HepG2 (cell line): ENCODE measurements around the gene SEPHS1. TPM values are rescaled to one million over a fixed set of nuclear protein-coding genes. Genes with fewer than 3 reads are reported as not detected.
A peak's percentile ranks its signal among the peaks of the same experiment; 100 is the strongest.

Experiments
- ATAC-seq: fragments of 200-7000 bp; cut with Tn5 transposase; 3 replicates; pipeline ENCODE4 v1.9.1; 2020; ENCODE audit warnings: mild to moderate bottlenecking, moderate library complexity
- BruUV-seq: library from RNA; stranded (reverse); fragments of 400-500 nt; replicated peaks from 2 replicates; lab custom pipeline; 2021; lab: Mats Ljungman, UMichigan
- CTCF ChIA-PET: fragments of 300-600 bp; formaldehyde crosslinking; extraction: SDS; loops from one replicate; lab custom pipeline; 2021; ENCODE audit warnings: low total read pairs, inconsistent platforms, low intra/inter-chr PET ratio; lab: Yijun Ruan, JAX
- POLR2A ChIA-PET: fragments of 350-600 bp; sonication (Branson Sonifier 250); formaldehyde crosslinking; loops from one replicate; lab custom pipeline; 2020; ENCODE audit warnings: antibody characterized with exemption, inconsistent platforms; lab: Yijun Ruan, JAX
- DNase-seq: peaks from one replicate; pipeline ENCODE4 v3.0.0-alpha.2; 2015; ENCODE audit warnings: low spot score
- FAIRE-seq: peaks from 3 replicates; lab custom pipeline; 2011; peaks lifted over from hg19 to GRCh38; lab: Jason Lieb, UNC
- H2AFZ ChIP-seq: one replicate; pipeline ENCODE4 v1.6.1; 2011; ENCODE audit warnings: low read length, inconsistent platforms
- H3K27ac ChIP-seq: fragments of 300-600 bp; 3 replicates; pipeline ENCODE4 v1.8.0; 2011; ENCODE audit warnings: mixed run types, mild to moderate bottlenecking, mixed read lengths, low read length, inconsistent platforms; ENCODE audit not compliant: insufficient read depth; ENCODE audit errors: extremely low read length
- H3K27me3 ChIP-seq, 2 experiments: fragments of 200-600 bp in 1 of 2; 2 replicates in 1 of 2; 3 replicates in 1 of 2; pipeline versions ENCODE4 v1.6.0 to v1.8.0; 2011; ENCODE audit warnings: low read length in 2 of 2, mild to moderate bottlenecking in 2 of 2, moderate library complexity in 2 of 2, inconsistent platforms in 1 of 2; ENCODE audit not compliant: insufficient read depth in 2 of 2, control insufficient read depth in 1 of 2
- H3K36me3 ChIP-seq, 2 experiments: fragments of 200-600 bp in 1 of 2; replicated peaks in 1 of 2; 2 replicates in 1 of 2; 3 replicates in 1 of 2; pipeline versions ENCODE4 v1.5.1 to v1.8.0; 2011; ENCODE audit warnings: low read length in 2 of 2, inconsistent platforms in 1 of 2; ENCODE audit not compliant: insufficient read depth in 2 of 2, control insufficient read depth in 1 of 2
- H3K4me1 ChIP-seq: 2 replicates; pipeline ENCODE4 v1.5.1; 2012; ENCODE audit warnings: low read length, inconsistent platforms; ENCODE audit not compliant: insufficient read depth
- H3K4me2 ChIP-seq: 2 replicates; pipeline ENCODE4 v1.6.0; 2011; ENCODE audit warnings: low read depth, low read length, inconsistent platforms
- H3K4me3 ChIP-seq, 3 experiments: fragments of 200-600 bp in 1 of 3; sonication (generic), shearing (Covaris generic) in 1 of 3; replicated peaks in 1 of 3; 2 replicates each; pipeline ENCODE4 v1.5.1; 2011 to 2016; ENCODE audit warnings: low read length in 3 of 3, inconsistent platforms in 2 of 3, low read depth in 2 of 3, mild to moderate bottlenecking in 2 of 3, control low read depth in 1 of 3, mixed read lengths in 1 of 3; ENCODE audit not compliant: insufficient read depth in 1 of 3
- H3K79me2 ChIP-seq: one replicate; pipeline ENCODE4 v1.6.1; 2011; ENCODE audit warnings: low read length, inconsistent platforms; ENCODE audit not compliant: insufficient read depth
- H3K9ac ChIP-seq: 2 replicates; pipeline ENCODE4 v1.6.0; 2011; ENCODE audit warnings: mild to moderate bottlenecking, low read depth, low read length, inconsistent platforms; ENCODE audit not compliant: insufficient read depth
- H3K9me3 ChIP-seq: 2 replicates; pipeline ENCODE4 v1.5.1; 2012; ENCODE audit warnings: mild to moderate bottlenecking, low read length
- H4K20me1 ChIP-seq: 2 replicates; pipeline ENCODE4 v1.6.0; 2011; ENCODE audit warnings: inconsistent platforms, mild to moderate bottlenecking, low read length, moderate library complexity; ENCODE audit not compliant: insufficient read depth
- ARNT2 ChIP-seq: sonication (generic); formaldehyde crosslinking; IDR thresholded peaks from 2 replicates; pipeline ENCODE4 v1.8.0; 2022; ENCODE audit warnings: mild to moderate bottlenecking, low read depth, missing genetic modification reagents, moderate library complexity
- GATAD1 ChIP-seq: IDR thresholded peaks from 2 replicates; pipeline ENCODE4 v1.6.1; 2016; ENCODE audit warnings: missing genetic modification reagents, missing compliant biosample characterization
- HMGXB3 ChIP-seq: sonication (generic); formaldehyde crosslinking; IDR thresholded peaks from 2 replicates; pipeline ENCODE4 v1.4.0; 2020; ENCODE audit warnings: missing genetic modification reagents, borderline replicate concordance
- NR3C1 ChIP-seq: sonication (generic); formaldehyde crosslinking; IDR thresholded peaks from 2 replicates; pipeline ENCODE4 v1.4.0; 2020; ENCODE audit warnings: missing genetic modification reagents
- PRDM4 ChIP-seq: sonication (generic); formaldehyde crosslinking; IDR thresholded peaks from 2 replicates; pipeline ENCODE4 v1.9.0; 2021; ENCODE audit warnings: missing genetic modification reagents, borderline replicate concordance
- RAD21 ChIP-seq: fragments of 450-650 bp; formaldehyde crosslinking; IDR thresholded peaks from 2 replicates; pipeline ENCODE4 v1.5.0; 2020; ENCODE audit warnings: mild to moderate bottlenecking
- RCOR2 ChIP-seq: IDR thresholded peaks from 2 replicates; pipeline ENCODE4 v1.6.1; 2016; ENCODE audit warnings: missing biosample characterization, missing genetic modification reagents
- ZBTB2 ChIP-seq: sonication (generic); formaldehyde crosslinking; IDR thresholded peaks from 2 replicates; pipeline ENCODE4 v1.8.0; 2022; ENCODE audit warnings: low read depth, missing genetic modification reagents
- ZBTB21 ChIP-seq: sonication (generic); formaldehyde crosslinking; IDR thresholded peaks from 2 replicates; pipeline ENCODE4 v1.4.0; 2020; ENCODE audit warnings: missing genetic modification reagents
- ZBTB33 ChIP-seq: sonication (generic); formaldehyde crosslinking; IDR thresholded peaks from 2 replicates; pipeline ENCODE4 v1.4.0; 2020; ENCODE audit warnings: missing genetic modification reagents
- WGBS: methylation state at CpG from one replicate; pipeline ENCODE4 v1.1.6; 2017; ENCODE audit warnings: low lambda C conversion rate; 5-methylcytosine and 5-hydroxymethylcytosine counted together
- in situ Hi-C: cut with HindIII; loops from 2 replicates; pipeline ENCODE4 v1.10.0; 2017; ENCODE audit warnings: low pct_unique_long_range_greater_than_20kb; ENCODE audit not compliant: extremely low pct_ligation_motif_present
- intact Hi-C: fragments of 100-400 bp; cut with micrococcal nuclease; formaldehyde crosslinking; loops from one replicate; pipeline ENCODE4 v1.10.0; 2022; ENCODE audit not compliant: unreplicated experiment
- polyA plus RNA-seq, 8 experiments: library from polyadenylated mRNA; depleted of rRNA in 3 of 8; stranded (reverse) in 7 of 8; unstranded in 1 of 8; fragments of >200 nt; fragmentation: Illumina TruSeq in 4 of 8; extraction: Trizol in 4 of 8; gene quantifications; 2 replicates each; pipeline versions ENCODE4 v1.2.1 to v1.2.3, GENCODE V29; 2011 to 2016; ENCODE audit warnings: low read depth in 4 of 8, missing spikeins in 1 of 8, mixed read lengths in 1 of 8; ENCODE audit not compliant: insufficient read depth in 1 of 8
- total RNA-seq, 5 experiments: library from RNA; depleted of rRNA; stranded (reverse); fragments of >200 nt; fragmentation: Illumina TruSeq; extraction: Trizol; gene quantifications; 2 replicates each; pipeline ENCODE4 v1.2.3, GENCODE V29; 2016; ENCODE audit warnings: low read depth in 1 of 5

SEPHS1 gene
- total and polyA plus RNA-seq, 2 of the 13 experiments (the other 11 are each of a cell fraction or from before 2014, with no cell fraction given) = 57.8 to 61.5 TPM

GRCh38 chr10:13347500-13348156, 465 bp downstream of the SEPHS1 start:
- FAIRE-seq (no peak), DNase-seq (peak; percentile 46), ATAC-seq (peak; percentile 15)
- Histone ChIP-seq H3K4me1 (peaks cover 43% of the 10 kb centered on the region), H3K27ac (peak overlapping the region; percentile 92), H3K4me2 (no peak overlapping the region), H3K27me3 (no peaks in the 10 kb centered on the region), H3K9me3 (no peaks in the 10 kb centered on the region), H3K36me3 (peaks cover 0 to 12% of the 10 kb centered on the region in 2 experiments; a peak in 1 of 5 replicates), H3K79me2 (peaks cover 38% of the 10 kb centered on the region), H3K9ac (peak overlapping the region; percentile 90), H3K4me3 (peak overlapping the region; percentile 79 to 96 (median 86); a peak in 5 of 6 replicates), H4K20me1 (no peaks in the 10 kb centered on the region), H2AFZ (no peak overlapping the region)
- 0% methylated on average over 9 of the region's 109 CpGs for WGBS
- intact Hi-C loops = loop anchor here (1.0 to 5.0 kb wide), 2 partner anchors 45 to 76 kb away; partner anchors contain the start of gene PHYH
- in situ Hi-C loops = no loop called here
- POLR2A ChIA-PET = no interaction called here
- BruUV-seq = no TSS peak
- CTCF ChIA-PET = no interaction called here
- no peak for TF ChIP-seq ZBTB21
- no peak for TF ChIP-seq HMGXB3 (CRISPR knock-in tag)
- 0 out of 2 replicates have a peak, but pooled peaks have one; percentile 2 for TF ChIP-seq GATAD1
- TF ChIP-seq NR3C1 (CRISPR knock-in tag) = no peak
- no peak for TF ChIP-seq ZBTB33 (CRISPR knock-in tag)
- TF ChIP-seq ZBTB2 (CRISPR knock-in tag) = peak; percentile 81
- TF ChIP-seq RAD21 (CRISPR knock-in tag) = peak; percentile 12; the same call in 1 of the 2 replicates
- 0 out of 2 replicates have a peak, but pooled peaks have one; percentile 4 for TF ChIP-seq ARNT2 (CRISPR knock-in tag)
- no peak for TF ChIP-seq PRDM4 (CRISPR knock-in tag)
- no peak for TF ChIP-seq RCOR2 (CRISPR knock-in tag)
